Gastrocnemius medialis (tissue), 4 donors: ENCODE measurements around the gene OMD.

ENCODE experiments used
- POLR2A ChIP-seq, 2 donors: fragments of 450-650 bp; IDR thresholded peaks; one replicate each; pipeline ENCODE4 v1.6.1; 2017; ENCODE audit warnings: antibody characterized with exemption in 2 of 2, mild to moderate bottlenecking in 2 of 2, moderate library complexity in 2 of 2
- TF ChIP-seq, protein P1 (sequence below), 5 experiments: fragments of 450-650 bp in 3 of 5; fragments of 200-600 bp in 2 of 5; sonication (generic) in 2 of 5; IDR thresholded peaks in 4 of 5; conservative IDR thresholded peaks in 1 of 5; 1 replicate in 4 of 5; 2 replicates in 1 of 5; pipeline ENCODE4 v1.5.1; 2016 to 2019; ENCODE audit warnings: antibody characterized with exemption in 5 of 5, mild to moderate bottlenecking in 3 of 5, moderate library complexity in 3 of 5

DNA sequence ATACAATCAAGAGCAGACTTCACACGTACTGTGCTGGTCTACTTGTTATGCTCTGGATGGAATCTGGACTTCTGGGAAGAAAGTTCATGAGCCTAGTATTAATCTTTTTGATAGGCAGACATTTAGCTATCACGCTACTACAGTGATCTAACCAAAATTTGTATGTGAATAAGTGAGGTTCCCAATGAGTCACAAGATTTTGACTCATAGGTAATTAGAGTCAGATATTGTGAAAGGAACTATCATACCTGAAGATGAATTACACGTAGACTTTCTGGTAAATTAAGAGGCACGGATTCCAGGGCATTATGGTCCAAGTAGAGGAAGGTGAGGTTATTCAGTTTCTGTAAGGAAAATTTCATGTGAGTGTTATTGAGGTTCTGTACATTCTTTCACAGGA, 38.3 kb downstream of the OMD start:
- TF ChIP-seq, protein P1, sequence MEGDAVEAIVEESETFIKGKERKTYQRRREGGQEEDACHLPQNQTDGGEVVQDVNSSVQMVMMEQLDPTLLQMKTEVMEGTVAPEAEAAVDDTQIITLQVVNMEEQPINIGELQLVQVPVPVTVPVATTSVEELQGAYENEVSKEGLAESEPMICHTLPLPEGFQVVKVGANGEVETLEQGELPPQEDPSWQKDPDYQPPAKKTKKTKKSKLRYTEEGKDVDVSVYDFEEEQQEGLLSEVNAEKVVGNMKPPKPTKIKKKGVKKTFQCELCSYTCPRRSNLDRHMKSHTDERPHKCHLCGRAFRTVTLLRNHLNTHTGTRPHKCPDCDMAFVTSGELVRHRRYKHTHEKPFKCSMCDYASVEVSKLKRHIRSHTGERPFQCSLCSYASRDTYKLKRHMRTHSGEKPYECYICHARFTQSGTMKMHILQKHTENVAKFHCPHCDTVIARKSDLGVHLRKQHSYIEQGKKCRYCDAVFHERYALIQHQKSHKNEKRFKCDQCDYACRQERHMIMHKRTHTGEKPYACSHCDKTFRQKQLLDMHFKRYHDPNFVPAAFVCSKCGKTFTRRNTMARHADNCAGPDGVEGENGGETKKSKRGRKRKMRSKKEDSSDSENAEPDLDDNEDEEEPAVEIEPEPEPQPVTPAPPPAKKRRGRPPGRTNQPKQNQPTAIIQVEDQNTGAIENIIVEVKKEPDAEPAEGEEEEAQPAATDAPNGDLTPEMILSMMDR (IDR thresholded peaks at IDR 0.05 in 4 of 5, conservative IDR thresholded peaks at IDR 0.05 in 1 of 5): no peak
- TF ChIP-seq POLR2A (IDR thresholded peaks at IDR 0.05): no peak
